Endothelial cell (in vitro differentiated cells): ENCODE data around the gene CDH18. TPM values are rescaled to one million over a fixed set of nuclear protein-coding genes. Genes with fewer than 3 reads are reported as not detected.

Experiments
- DNase-seq: peaks from one replicate; pipeline ENCODE4 v3.0.0; 2021; ENCODE audit warnings: low spot score
- H3K27ac Mint-ChIP-seq: one replicate; pipeline ENCODE4 v1.8.0; 2021; ENCODE audit warnings: mixed read lengths, inconsistent platforms; ENCODE audit not compliant: unreplicated experiment
- H3K27me3 Mint-ChIP-seq: one replicate; pipeline ENCODE4 v1.8.0; 2021; ENCODE audit warnings: mild to moderate bottlenecking, moderate library complexity, mixed read lengths, inconsistent platforms; ENCODE audit not compliant: unreplicated experiment
- H3K36me3 Mint-ChIP-seq: one replicate; pipeline ENCODE4 v1.8.0; 2021; ENCODE audit warnings: mild to moderate bottlenecking, low read depth, mixed read lengths, inconsistent platforms; ENCODE audit not compliant: unreplicated experiment
- H3K4me1 Mint-ChIP-seq: one replicate; pipeline ENCODE4 v1.8.0; 2021; ENCODE audit warnings: mild to moderate bottlenecking, mixed read lengths, inconsistent platforms; ENCODE audit not compliant: unreplicated experiment
- H3K4me3 Mint-ChIP-seq: one replicate; pipeline ENCODE4 v1.8.0; 2021; ENCODE audit warnings: mild to moderate bottlenecking, mixed read lengths, inconsistent platforms; ENCODE audit not compliant: unreplicated experiment
- H3K9me3 Mint-ChIP-seq: one replicate; pipeline ENCODE4 v1.8.0; 2021; ENCODE audit warnings: mixed read lengths, inconsistent platforms; ENCODE audit not compliant: unreplicated experiment
- CTCF ChIP-seq: fragments of 200-600 bp; sonication (generic); IDR thresholded peaks from one replicate; pipeline ENCODE4 v1.5.0; 2021; ENCODE audit warnings: antibody characterized with exemption; ENCODE audit not compliant: unreplicated experiment
- total RNA-seq: library from RNA; stranded (reverse); fragmentation: NEBNext Ultra II Directional; extraction: Animal tissue kit (Norgen Biotek cat#: 25700); gene quantifications from one replicate; pipeline ENCODE4 v1.2.1, GENCODE V29; 2021; ENCODE audit not compliant: unreplicated experiment

Gene CDH18
- total RNA-seq, 1 donor from 2014 or later, result 0.33 TPM

GRCh38 chr5:20017021-20017420 lies 29.0 kb upstream of the CDH18 start:
- Mint-ChIP-seq H3K4me1 (no peaks in the 10 kb centered on the region), H3K36me3 (peaks cover 7% of the 10 kb centered on the region), H3K27me3 (peaks cover 2% of the 10 kb centered on the region), H3K27ac (no peak overlapping the region), H3K4me3 (no peak overlapping the region), H3K9me3 (no peaks in the 10 kb centered on the region)
- DNase-seq, result no peak
- TF ChIP-seq CTCF, result no peak

GRCh38 chr5:20000416-20000815 lies 12.4 kb upstream of the CDH18 start:
- DNase-seq, result no peak
- Mint-ChIP-seq H3K4me3 (no peak overlapping the region), H3K27ac (no peak overlapping the region), H3K36me3 (no peaks in the 10 kb centered on the region), H3K4me1 (no peaks in the 10 kb centered on the region), H3K9me3 (no peaks in the 10 kb centered on the region), H3K27me3 (no peaks in the 10 kb centered on the region)
- TF ChIP-seq CTCF, result no peak

- Mint-ChIP-seq H3K27ac (no peak overlapping the region), H3K36me3 (no peaks in the 10 kb centered on the region), H3K27me3 (no peaks in the 10 kb centered on the region), H3K4me3 (no peak overlapping the region), H3K9me3 (no peaks in the 10 kb centered on the region), H3K4me1 (peaks cover 5% of the 10 kb centered on the region)
- no peak for DNase-seq
- TF ChIP-seq CTCF, result no peak
Measured at GRCh38 chr5:19988457-19988856, 457 bp upstream of the CDH18 start.

- H3K36me3 Mint-ChIP-seq, result no peaks in the 10 kb centered on the region
- TF ChIP-seq CTCF, result no peak
- H3K9me3 Mint-ChIP-seq, result no peaks in the 10 kb centered on the region
- DNase-seq, result no peak
- H3K4me1 Mint-ChIP-seq, result peaks cover 5% of the 10 kb centered on the region
- no peaks in the 10 kb centered on the region for H3K27me3 Mint-ChIP-seq
- no peak overlapping the region for H3K27ac Mint-ChIP-seq
- no peak overlapping the region for H3K4me3 Mint-ChIP-seq
Measured at GRCh38 chr5:19986806-19987205, 1.2 kb downstream of the CDH18 start.

GRCh38 chr5:19986031-19986619 lies 1.9 kb downstream of the CDH18 start:
- Mint-ChIP-seq H3K4me1 (peaks cover 5% of the 10 kb centered on the region), H3K9me3 (no peaks in the 10 kb centered on the region), H3K4me3 (no peak overlapping the region), H3K27ac (no peak overlapping the region), H3K27me3 (no peaks in the 10 kb centered on the region), H3K36me3 (no peaks in the 10 kb centered on the region)
- no peak for DNase-seq
- no peak for TF ChIP-seq CTCF
